Eye (tissue), 1 donor: ENCODE results near the gene ACTN4.

Source experiments
- DNase-seq: peaks from one replicate; pipeline ENCODE4 v3.0.0-alpha.2; 2015

Gene ACTN4

DNA sequence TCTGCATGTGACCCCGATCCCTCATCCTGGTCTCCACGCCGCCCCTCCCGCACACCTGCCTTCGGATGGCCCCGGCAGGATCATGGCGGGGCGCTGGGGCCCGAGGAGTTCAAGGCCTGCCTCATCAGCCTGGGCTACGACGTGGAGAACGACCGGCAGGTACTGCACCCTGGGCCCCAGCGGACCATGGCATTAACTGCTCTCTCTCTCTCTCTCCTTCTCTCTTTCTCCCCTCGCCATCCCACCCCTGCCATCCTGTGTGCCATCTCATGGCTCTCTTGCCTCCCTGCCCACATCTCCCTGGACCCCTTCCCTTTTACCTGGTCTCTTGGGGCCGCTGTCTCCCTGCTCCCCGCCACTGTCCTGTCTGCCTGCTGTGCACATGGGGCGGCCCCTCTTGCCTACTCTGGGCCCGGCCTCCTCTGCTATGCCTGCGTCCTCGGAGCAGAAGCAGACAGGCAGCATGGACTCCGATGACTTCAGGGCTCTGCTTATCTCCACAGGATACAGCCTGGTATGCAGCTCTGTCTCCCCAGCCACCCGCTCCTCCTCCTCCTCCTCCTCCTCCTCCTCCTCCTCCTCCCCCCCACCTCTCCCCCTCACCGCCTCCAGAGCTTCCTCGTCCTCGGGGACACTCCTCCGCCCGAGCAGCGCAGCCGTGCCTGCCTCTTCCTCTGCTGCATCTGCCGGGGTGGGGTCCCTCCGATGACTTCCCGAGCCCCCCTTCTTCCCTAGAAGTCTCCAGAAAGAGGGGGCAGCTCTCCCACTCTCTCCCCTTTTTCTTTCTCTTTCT is 80.6 kb downstream of the ACTN4 start:
- no peak for DNase-seq

- DNase-seq: no peak
These were observed 81.5 kb downstream of the ACTN4 start for GRCh38 chr19:38728752-38729541.

- peak; percentile 79 for DNase-seq
These were observed 82.4 kb downstream of the ACTN4 start for GRCh38 chr19:38729653-38730469.

DNA sequence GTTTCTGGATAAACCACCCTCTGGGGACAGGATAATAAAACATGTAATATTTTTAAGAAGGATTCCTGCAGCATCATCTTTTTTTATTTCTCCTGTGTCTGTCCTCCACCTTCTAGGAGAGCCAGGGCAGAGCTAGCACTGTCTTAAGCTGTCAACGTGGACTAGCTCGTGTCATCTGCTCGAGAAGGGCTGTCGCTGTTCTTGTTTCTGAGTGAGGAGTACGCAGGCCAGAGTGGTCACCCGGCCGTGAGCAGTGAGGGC is 83.0 kb downstream of the ACTN4 start:
- no peak for DNase-seq

DNA sequence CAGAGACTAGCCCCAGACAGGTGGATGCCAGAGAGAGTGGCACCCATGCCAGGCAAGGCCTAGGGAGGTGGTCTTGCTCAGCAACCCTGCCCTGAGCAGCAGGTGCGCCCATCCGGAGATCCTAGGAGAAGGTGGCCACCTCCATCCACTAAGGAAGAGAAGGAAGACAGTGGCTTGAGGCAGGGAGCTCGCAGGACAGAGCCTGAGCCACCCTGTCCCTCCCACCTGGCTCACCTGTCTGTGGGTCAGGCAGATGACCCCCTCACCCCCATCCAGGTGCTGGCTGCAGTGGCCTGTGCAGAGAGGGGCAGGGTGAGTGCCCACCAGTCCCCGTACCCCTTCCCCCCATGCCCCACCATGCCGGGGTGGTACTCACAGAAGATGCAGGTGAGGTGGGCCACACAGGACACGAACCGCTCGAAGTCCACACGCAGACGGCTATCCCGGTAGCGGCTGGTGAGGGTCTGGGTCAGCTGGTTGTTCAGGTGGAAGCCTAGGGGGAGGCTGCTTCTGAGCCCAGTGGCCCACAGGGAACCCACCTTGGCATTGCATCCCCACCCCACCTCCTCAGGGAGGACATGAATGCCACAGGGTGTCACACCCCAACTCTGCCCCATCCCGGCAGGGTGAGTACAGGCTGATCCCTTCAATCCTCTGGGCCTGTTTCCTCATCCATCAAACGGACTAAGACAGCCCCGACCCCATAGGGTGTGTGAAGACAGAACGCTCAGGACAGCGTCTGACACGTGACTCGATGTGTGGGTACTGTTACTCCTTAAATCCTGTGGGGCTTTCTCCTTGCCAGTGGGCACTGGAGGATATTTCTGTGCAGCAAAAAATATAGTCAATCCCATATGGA is 83.5 kb downstream of the ACTN4 start:
- DNase-seq: no peak

DNA sequence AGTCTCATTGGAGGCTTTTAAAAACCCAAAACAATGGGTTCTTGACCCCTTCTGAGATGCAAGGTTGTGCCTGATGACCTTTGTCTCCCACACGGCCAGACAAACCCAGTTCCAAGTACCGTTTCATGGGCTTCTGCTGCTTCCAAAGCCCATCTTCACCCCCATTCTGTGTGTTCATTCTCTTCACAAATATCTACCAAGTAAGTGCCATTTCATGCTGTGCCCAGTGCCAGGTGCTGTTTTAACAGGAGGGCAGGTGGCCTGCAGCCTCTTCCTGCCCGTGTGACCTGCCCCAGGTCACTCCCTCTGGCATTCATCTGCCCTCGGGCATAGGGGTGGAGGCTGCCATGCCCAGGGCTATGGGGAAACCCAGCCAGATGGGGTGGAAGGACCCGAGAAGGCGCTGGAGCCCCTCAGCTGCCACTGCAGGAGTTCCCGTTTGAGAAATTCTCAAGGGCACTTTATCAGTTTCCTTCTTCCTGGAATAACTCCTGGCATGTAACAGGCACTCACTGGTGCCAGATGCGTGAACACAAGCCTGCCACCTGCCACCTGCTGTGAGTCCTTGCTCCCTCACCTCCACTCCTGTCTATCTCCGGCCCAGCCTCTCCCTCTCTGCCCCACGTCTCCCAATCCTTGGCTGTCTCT is 84.3 kb downstream of the ACTN4 start:
- DNase-seq: no peak

GRCh38 chr19:38733241-38733492 is 85.7 kb downstream of the ACTN4 start:
- no peak for DNase-seq

DNA sequence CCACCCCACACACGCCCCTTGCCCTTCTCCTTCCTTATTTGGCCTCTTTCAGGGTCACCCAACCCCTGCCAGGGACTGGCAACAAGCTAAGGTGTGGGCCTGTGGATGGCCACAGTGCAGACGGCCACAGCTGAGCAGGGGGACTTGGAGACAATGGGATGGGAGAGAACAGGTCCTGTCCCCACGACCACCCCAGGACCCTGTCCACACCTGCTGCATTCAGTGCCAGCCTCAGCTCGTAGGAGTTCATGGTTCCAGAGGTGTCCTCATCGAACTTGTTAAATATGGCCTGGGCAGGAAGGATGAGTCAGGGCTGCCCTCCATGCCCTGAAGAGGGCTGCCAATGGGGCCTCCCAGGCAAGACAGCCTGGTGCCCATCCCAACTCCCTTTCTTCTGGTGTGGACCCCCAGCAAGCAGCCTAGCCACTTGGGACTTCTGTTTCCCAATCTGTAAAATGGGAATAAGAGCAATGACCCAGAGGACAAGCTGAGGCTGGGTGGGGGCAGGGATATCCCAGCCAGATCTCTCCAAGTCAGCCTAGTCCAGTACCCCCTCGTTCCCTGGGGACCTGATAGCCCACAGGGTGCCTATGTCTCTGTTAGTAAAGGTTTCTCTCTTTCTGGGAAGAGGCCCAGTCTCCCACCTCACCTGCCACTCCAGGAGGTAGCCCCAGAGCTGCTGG is 86.2 kb downstream of the ACTN4 start:
- DNase-seq: no peak

GRCh38 chr19:38734176-38734425 is 86.7 kb downstream of the ACTN4 start:
- no peak for DNase-seq

GRCh38 chr19:38734426-38735256 is 87.2 kb downstream of the ACTN4 start:
- DNase-seq: peak; percentile 40

- peak; percentile 56 for DNase-seq
These were observed 87.8 kb downstream of the ACTN4 start for GRCh38 chr19:38735257-38735686.

GRCh38 chr19:38736036-38736412 is 88.6 kb downstream of the ACTN4 start:
- peak; percentile 42 for DNase-seq

- DNase-seq: peak; percentile 49
These were observed 89.2 kb downstream of the ACTN4 start for GRCh38 chr19:38736413-38737280.

DNA sequence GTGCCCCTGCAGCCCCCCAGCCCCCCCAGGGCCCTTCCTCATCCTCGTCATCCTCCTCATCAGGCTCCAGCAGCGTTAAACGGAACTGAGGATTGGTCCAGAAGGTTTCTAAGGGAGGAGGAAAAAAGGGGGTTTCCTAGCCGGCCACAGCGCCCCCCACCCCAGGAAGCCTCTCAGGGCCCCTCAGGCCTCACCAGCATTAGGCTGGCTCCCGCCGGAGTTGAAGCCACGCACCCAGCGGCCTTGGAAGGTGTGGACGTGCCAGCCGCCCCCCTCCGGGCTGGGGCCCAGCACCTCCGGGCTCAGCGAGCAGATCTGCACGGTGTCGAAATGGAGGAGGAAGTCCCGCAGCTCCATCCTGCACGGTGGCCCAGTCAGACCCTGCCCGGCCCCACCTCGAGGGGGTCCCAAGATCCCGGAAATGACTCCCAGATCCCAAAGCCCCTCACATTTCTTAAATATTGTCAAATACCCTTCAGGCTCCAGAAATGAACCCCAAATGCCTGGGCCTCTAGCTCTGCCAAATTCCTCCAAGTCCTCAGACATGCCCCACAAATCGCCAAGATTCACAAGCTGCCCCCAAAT is 89.9 kb downstream of the ACTN4 start:
- DNase-seq: no peak

DNA sequence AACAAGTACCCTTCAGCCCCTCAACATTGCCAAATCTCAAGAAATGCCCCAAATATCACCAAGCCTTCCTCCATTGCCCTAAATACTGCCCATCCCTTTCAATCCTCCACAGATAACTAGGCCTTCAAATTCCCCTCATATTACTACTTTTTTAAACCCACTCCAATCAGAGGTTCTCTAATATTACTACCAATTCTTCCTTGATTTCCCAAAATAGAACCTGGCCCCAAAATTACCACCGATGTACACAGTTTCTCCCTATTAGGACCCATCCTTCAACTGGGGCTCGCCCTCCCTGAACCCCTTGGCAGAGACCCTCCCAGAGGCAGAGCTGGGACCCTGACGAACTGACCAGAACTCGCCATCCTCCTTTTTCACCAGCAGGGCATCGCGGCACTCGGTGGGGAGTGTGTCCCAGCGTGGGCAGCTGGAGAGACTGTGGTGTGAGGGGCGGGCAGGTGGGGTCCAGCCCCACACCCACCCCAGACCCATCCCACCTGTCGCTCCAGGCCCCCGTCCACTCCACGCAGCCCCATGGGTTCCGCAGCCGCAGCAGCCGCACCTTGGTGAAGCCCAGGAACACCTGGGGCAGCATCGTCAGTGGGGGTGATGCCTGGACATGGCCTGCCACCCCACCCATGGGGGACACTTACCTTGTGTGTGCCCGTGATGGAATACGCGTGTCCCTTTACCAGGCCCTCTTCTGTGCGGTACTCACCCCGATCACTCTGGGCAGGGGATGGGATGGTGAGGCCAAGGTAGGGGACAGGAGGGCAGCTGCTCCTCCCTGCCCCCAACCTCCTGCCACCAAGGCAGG is 90.7 kb downstream of the ACTN4 start:
- no peak for DNase-seq

GRCh38 chr19:38739440-38740256 is 92.2 kb downstream of the ACTN4 start:
- no peak for DNase-seq

GRCh38 chr19:38740257-38740592 is 92.8 kb downstream of the ACTN4 start:
- DNase-seq: no peak

- no peak for DNase-seq
These were observed 93.5 kb downstream of the ACTN4 start for GRCh38 chr19:38740932-38741331.
